WTC11 (cell line): ENCODE results near the gene MTUS2. TPM values are rescaled to one million over a fixed set of nuclear protein-coding genes. Genes with fewer than 3 reads are reported as not detected.

Experiments used
- ATAC-seq: fragments of 200-7000 bp; cut with Tn5 transposase; 2 replicates; pipeline ENCODE4 v1.10.0; 2021; ENCODE audit warnings: mild to moderate bottlenecking, moderate library complexity
- CTCF ChIA-PET: fragments of 300-600 bp; sonication (Branson Sonifier 250); formaldehyde crosslinking; loops from one replicate; lab custom pipeline; 2021; ENCODE audit warnings: antibody characterized with exemption; lab: Charles Lee
- POLR2A ChIA-PET: fragments of 350-600 bp; sonication (Branson Sonifier 250); formaldehyde crosslinking; loops from one replicate; lab custom pipeline; 2021; ENCODE audit warnings: antibody characterized with exemption; lab: Charles Lee
- DNase-seq: peaks from one replicate; pipeline ENCODE4 v3.0.0; 2021; ENCODE audit warnings: low spot score
- H3K27ac Mint-ChIP-seq: 2 replicates; pipeline ENCODE4 v1.8.0; 2021; ENCODE audit warnings: mixed read lengths
- H3K27me3 Mint-ChIP-seq: 2 replicates; pipeline ENCODE4 v1.8.0; 2021; ENCODE audit warnings: low read depth, mild to moderate bottlenecking, moderate library complexity, mixed read lengths
- H3K36me3 Mint-ChIP-seq: 2 replicates; pipeline ENCODE4 v1.8.0; 2021; ENCODE audit warnings: mixed read lengths
- H3K4me1 Mint-ChIP-seq: 2 replicates; pipeline ENCODE4 v1.8.0; 2022; ENCODE audit warnings: mixed read lengths
- H3K4me3 Mint-ChIP-seq: 2 replicates; pipeline ENCODE4 v1.8.0; 2021; ENCODE audit warnings: mild to moderate bottlenecking, moderate library complexity, mixed read lengths
- H3K9me3 Mint-ChIP-seq: 2 replicates; pipeline ENCODE4 v1.8.0; 2021; ENCODE audit warnings: mixed read lengths
- ATF1 ChIP-seq: sonication (generic); formaldehyde crosslinking; IDR thresholded peaks from 2 replicates; pipeline ENCODE4 v1.8.1; 2023; ENCODE audit warnings: mild to moderate bottlenecking, moderate library complexity, missing genetic modification reagents
- FOXK1 ChIP-seq: sonication (generic); formaldehyde crosslinking; IDR thresholded peaks from 2 replicates; pipeline ENCODE4 v1.8.0; 2022; ENCODE audit warnings: mild to moderate bottlenecking, moderate library complexity, missing genetic modification reagents
- FOXP4 ChIP-seq: sonication (generic); formaldehyde crosslinking; IDR thresholded peaks from 2 replicates; pipeline ENCODE4 v1.8.0; 2022; ENCODE audit warnings: mild to moderate bottlenecking, missing genetic modification reagents
- GTF2I ChIP-seq: fragments of 250-450 bp; sonication (Bioruptor Pico); conservative IDR thresholded peaks from 2 replicates; pipeline ENCODE4 v1.4.0; 2021; ENCODE audit warnings: mild to moderate bottlenecking
- HMGA2 ChIP-seq: fragments of 250-450 bp; sonication (Bioruptor Pico); IDR thresholded peaks from 2 replicates; pipeline ENCODE4 v1.4.0; 2021; ENCODE audit warnings: mild to moderate bottlenecking, moderate library complexity
- NFE2L1 ChIP-seq: sonication (generic); formaldehyde crosslinking; IDR thresholded peaks from 2 replicates; pipeline ENCODE4 v1.8.1; 2023; ENCODE audit warnings: missing genetic modification reagents
- OVOL2 ChIP-seq: fragments of 250-450 bp; sonication (Bioruptor Pico); IDR thresholded peaks from 2 replicates; pipeline ENCODE4 v1.9.0; 2021; ENCODE audit warnings: mild to moderate bottlenecking, borderline replicate concordance
- PREB ChIP-seq: sonication (generic); formaldehyde crosslinking; IDR thresholded peaks from 2 replicates; pipeline ENCODE4 v1.8.1; 2022; ENCODE audit warnings: mild to moderate bottlenecking, missing genetic modification reagents, moderate library complexity, borderline replicate concordance
- ZNF317 ChIP-seq: sonication (generic); formaldehyde crosslinking; IDR thresholded peaks from 2 replicates; pipeline ENCODE4 v1.8.1; 2023; ENCODE audit warnings: low read depth, mild to moderate bottlenecking, moderate library complexity, missing genetic modification reagents, borderline replicate concordance
- ZNF416 ChIP-seq: fragments of 250-450 bp; sonication (Bioruptor Pico); IDR thresholded peaks from 2 replicates; pipeline ENCODE4 v1.9.0; 2021; ENCODE audit warnings: mild to moderate bottlenecking, inconsistent platforms
- ZSCAN18 ChIP-seq: fragments of 250-450 bp; sonication (Bioruptor Pico); IDR thresholded peaks from 2 replicates; pipeline ENCODE4 v2.1.2; 2022; ENCODE audit warnings: mild to moderate bottlenecking, moderate library complexity
- total RNA-seq: library from RNA; stranded (reverse); gene quantifications from 3 replicates; pipeline ENCODE4 v1.2.3, GENCODE V29; 2021
- TF ChIP-seq, protein P1 (sequence below): fragments of 250-450 bp; sonication (Bioruptor Pico); IDR thresholded peaks from 2 replicates; pipeline ENCODE4 v1.9.0; 2021; ENCODE audit warnings: moderate library complexity, mild to moderate bottlenecking, inconsistent platforms, borderline replicate concordance
- TF ChIP-seq, protein P2 (sequence below): sonication (generic); formaldehyde crosslinking; IDR thresholded peaks from 2 replicates; pipeline ENCODE4 v1.8.1; 2023; ENCODE audit warnings: mild to moderate bottlenecking, missing genetic modification reagents, moderate library complexity
- TF ChIP-seq, protein P3 (sequence below): sonication (generic); formaldehyde crosslinking; IDR thresholded peaks from 2 replicates; pipeline ENCODE4 v1.8.1; 2023; ENCODE audit warnings: mild to moderate bottlenecking, missing genetic modification reagents
- TF ChIP-seq, protein P4 (sequence below): sonication (generic); formaldehyde crosslinking; IDR thresholded peaks from 2 replicates; pipeline ENCODE4 v1.8.1; 2022; ENCODE audit warnings: low read depth, missing genetic modification reagents, borderline replicate concordance

MTUS2 gene
- total RNA-seq, 1 experiment from 2014 or later, result 0.22 TPM

DNA sequence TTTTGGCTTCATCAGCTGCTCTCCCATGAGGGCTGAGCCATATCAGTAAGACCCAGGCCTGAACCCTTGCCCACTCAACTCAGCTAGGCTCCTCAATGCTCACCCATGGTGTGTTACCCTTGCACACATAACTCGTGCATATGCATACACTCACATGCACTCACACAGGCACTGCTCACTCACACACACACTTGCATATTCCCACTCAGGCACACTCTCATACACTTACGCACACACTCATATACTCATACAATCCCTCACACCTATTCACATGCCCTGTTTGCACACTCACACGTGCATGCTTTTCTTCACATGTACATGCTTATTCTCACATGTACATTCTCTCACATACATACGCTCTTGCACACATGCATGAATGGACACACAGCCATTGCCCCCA, 681.5 kb downstream of the MTUS2 start:
- DNase-seq (no peak), ATAC-seq (no peak)
- H3K9me3 Mint-ChIP-seq, result no peaks in the 10 kb centered on the region
- TF ChIP-seq NFE2L1 (CRISPR knock-in tag) (no peak), FOXP4 (CRISPR knock-in tag) (no peak), PREB (CRISPR knock-in tag) (no peak), ATF1 (CRISPR knock-in tag) (no peak), GTF2I (CRISPR knock-in tag) (no peak), OVOL2 (CRISPR knock-in tag) (no peak), HMGA2 (CRISPR knock-in tag) (no peak), FOXK1 (CRISPR knock-in tag) (no peak), ZSCAN18 (CRISPR knock-in tag) (no peak), ZNF317 (CRISPR knock-in tag) (no peak), ZNF416 (CRISPR knock-in tag) (no peak)
- TF ChIP-seq, protein P1, sequence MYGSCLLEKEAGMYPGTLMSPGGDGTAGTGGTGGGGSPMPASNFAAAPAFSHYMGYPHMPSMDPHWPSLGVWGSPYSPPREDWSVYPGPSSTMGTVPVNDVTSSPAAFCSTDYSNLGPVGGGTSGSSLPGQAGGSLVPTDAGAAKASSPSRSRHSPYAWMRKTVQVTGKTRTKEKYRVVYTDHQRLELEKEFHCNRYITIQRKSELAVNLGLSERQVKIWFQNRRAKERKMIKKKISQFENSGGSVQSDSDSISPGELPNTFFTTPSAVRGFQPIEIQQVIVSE (CRISPR knock-in tag), result no peak
- TF ChIP-seq, protein P2, sequence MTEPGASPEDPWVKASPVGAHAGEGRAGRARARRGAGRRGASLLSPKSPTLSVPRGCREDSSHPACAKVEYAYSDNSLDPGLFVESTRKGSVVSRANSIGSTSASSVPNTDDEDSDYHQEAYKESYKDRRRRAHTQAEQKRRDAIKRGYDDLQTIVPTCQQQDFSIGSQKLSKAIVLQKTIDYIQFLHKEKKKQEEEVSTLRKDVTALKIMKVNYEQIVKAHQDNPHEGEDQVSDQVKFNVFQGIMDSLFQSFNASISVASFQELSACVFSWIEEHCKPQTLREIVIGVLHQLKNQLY (CRISPR knock-in tag), result no peak
- TF ChIP-seq, protein P3, sequence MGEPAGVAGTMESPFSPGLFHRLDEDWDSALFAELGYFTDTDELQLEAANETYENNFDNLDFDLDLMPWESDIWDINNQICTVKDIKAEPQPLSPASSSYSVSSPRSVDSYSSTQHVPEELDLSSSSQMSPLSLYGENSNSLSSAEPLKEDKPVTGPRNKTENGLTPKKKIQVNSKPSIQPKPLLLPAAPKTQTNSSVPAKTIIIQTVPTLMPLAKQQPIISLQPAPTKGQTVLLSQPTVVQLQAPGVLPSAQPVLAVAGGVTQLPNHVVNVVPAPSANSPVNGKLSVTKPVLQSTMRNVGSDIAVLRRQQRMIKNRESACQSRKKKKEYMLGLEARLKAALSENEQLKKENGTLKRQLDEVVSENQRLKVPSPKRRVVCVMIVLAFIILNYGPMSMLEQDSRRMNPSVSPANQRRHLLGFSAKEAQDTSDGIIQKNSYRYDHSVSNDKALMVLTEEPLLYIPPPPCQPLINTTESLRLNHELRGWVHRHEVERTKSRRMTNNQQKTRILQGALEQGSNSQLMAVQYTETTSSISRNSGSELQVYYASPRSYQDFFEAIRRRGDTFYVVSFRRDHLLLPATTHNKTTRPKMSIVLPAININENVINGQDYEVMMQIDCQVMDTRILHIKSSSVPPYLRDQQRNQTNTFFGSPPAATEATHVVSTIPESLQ (CRISPR knock-in tag), result no peak
- TF ChIP-seq, protein P4, sequence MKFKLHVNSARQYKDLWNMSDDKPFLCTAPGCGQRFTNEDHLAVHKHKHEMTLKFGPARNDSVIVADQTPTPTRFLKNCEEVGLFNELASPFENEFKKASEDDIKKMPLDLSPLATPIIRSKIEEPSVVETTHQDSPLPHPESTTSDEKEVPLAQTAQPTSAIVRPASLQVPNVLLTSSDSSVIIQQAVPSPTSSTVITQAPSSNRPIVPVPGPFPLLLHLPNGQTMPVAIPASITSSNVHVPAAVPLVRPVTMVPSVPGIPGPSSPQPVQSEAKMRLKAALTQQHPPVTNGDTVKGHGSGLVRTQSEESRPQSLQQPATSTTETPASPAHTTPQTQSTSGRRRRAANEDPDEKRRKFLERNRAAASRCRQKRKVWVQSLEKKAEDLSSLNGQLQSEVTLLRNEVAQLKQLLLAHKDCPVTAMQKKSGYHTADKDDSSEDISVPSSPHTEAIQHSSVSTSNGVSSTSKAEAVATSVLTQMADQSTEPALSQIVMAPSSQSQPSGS (CRISPR knock-in tag), result no peak
- no peak overlapping the region for H3K27ac Mint-ChIP-seq
- ChIA-PET POLR2A (no interaction called here), CTCF (interaction anchor here (1.5 kb wide), 1 partner anchor 89 kb away, joined by 4 read pairs; no protein-coding TSS in a partner anchor)
- H3K36me3 Mint-ChIP-seq, result no peaks in the 10 kb centered on the region
- H3K4me1 Mint-ChIP-seq, result peaks cover 18% of the 10 kb centered on the region; the same call in 1 of the 2 replicates
- peaks cover 4% of the 10 kb centered on the region; the same call in 1 of the 2 replicates for H3K27me3 Mint-ChIP-seq
- no peak overlapping the region for H3K4me3 Mint-ChIP-seq
